Ishikawa (cell line): ENCODE measurements around the gene ATP2A3.

Experiments used
- CEBPB ChIP-seq: IDR thresholded peaks from 2 replicates; pipeline ENCODE4 v1.6.1; 2012
- CREB1 ChIP-seq: IDR thresholded peaks from 2 replicates; pipeline ENCODE4 v1.6.1; 2012; ENCODE audit warnings: low read depth
- EGR1 ChIP-seq: IDR thresholded peaks from 2 replicates; pipeline ENCODE4 v1.6.1; 2012
- EP300 ChIP-seq: IDR thresholded peaks from 2 replicates; pipeline ENCODE4 v1.6.1; 2012; ENCODE audit warnings: borderline replicate concordance
- FOXM1 ChIP-seq: IDR thresholded peaks from 2 replicates; pipeline ENCODE4 v1.6.1; 2012; ENCODE audit warnings: low read depth, borderline replicate concordance
- NFIC ChIP-seq: IDR thresholded peaks from 2 replicates; pipeline ENCODE4 v1.6.1; 2012
- RAD21 ChIP-seq: IDR thresholded peaks from 2 replicates; pipeline ENCODE4 v1.6.1; 2012; ENCODE audit warnings: low read depth
- TAF1 ChIP-seq: IDR thresholded peaks from 2 replicates; pipeline ENCODE4 v1.6.1; 2012; ENCODE audit warnings: low read depth, mild to moderate bottlenecking
- TCF12 ChIP-seq: IDR thresholded peaks from 2 replicates; pipeline ENCODE4 v1.6.1; 2012; ENCODE audit warnings: low read depth
- YY1 ChIP-seq: IDR thresholded peaks from 2 replicates; pipeline ENCODE4 v1.6.1; 2012; ENCODE audit warnings: low read depth
- TF ChIP-seq, protein P1 (sequence below): IDR thresholded peaks from 2 replicates; pipeline ENCODE4 v1.6.1; 2012; ENCODE audit warnings: low read depth, mild to moderate bottlenecking
- TF ChIP-seq, protein P2 (sequence below): IDR thresholded peaks from 2 replicates; pipeline ENCODE4 v1.6.1; 2012
- TF ChIP-seq, protein P3 (sequence below): IDR thresholded peaks from 2 replicates; pipeline ENCODE4 v1.6.1; 2012

DNA sequence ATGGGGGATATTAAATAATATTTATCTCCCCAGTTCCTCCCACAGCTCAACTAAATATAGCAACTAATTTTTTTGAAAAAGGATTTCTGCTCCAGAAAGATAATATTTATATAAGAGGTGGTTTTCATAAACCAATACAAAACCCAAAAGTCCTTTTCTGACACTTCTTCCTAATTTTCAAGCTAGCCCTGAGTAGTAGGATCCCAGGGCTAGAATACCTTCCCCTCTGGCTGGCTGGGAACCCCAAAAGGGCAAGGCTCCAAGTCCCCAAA lies 1.3 kb downstream of the ATP2A3 start:
- TF ChIP-seq, protein P1, sequence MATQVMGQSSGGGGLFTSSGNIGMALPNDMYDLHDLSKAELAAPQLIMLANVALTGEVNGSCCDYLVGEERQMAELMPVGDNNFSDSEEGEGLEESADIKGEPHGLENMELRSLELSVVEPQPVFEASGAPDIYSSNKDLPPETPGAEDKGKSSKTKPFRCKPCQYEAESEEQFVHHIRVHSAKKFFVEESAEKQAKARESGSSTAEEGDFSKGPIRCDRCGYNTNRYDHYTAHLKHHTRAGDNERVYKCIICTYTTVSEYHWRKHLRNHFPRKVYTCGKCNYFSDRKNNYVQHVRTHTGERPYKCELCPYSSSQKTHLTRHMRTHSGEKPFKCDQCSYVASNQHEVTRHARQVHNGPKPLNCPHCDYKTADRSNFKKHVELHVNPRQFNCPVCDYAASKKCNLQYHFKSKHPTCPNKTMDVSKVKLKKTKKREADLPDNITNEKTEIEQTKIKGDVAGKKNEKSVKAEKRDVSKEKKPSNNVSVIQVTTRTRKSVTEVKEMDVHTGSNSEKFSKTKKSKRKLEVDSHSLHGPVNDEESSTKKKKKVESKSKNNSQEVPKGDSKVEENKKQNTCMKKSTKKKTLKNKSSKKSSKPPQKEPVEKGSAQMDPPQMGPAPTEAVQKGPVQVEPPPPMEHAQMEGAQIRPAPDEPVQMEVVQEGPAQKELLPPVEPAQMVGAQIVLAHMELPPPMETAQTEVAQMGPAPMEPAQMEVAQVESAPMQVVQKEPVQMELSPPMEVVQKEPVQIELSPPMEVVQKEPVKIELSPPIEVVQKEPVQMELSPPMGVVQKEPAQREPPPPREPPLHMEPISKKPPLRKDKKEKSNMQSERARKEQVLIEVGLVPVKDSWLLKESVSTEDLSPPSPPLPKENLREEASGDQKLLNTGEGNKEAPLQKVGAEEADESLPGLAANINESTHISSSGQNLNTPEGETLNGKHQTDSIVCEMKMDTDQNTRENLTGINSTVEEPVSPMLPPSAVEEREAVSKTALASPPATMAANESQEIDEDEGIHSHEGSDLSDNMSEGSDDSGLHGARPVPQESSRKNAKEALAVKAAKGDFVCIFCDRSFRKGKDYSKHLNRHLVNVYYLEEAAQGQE: no peak
- TF ChIP-seq TCF12 (no peak), YY1 (no peak), TAF1 (no peak), CREB1 (no peak), RAD21 (no peak), CEBPB (no peak), FOXM1 (no peak), EP300 (no peak), NFIC (no peak), EGR1 (no peak)
- TF ChIP-seq, protein P2, sequence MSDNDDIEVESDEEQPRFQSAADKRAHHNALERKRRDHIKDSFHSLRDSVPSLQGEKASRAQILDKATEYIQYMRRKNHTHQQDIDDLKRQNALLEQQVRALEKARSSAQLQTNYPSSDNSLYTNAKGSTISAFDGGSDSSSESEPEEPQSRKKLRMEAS: no peak
- TF ChIP-seq, protein P3, sequence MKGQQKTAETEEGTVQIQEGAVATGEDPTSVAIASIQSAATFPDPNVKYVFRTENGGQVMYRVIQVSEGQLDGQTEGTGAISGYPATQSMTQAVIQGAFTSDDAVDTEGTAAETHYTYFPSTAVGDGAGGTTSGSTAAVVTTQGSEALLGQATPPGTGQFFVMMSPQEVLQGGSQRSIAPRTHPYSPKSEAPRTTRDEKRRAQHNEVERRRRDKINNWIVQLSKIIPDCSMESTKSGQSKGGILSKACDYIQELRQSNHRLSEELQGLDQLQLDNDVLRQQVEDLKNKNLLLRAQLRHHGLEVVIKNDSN: no peak
